MM.1S (cell line): Measurements from ENCODE around the gene ICAM3.
A peak's percentile ranks its signal among the peaks of the same experiment; 100 is the strongest.

Experiments used
- DNase-seq: peaks from one replicate; pipeline ENCODE4 v3.0.0-alpha.2; 2015
- H2AFZ ChIP-seq: fragments of 300-600 bp; sonication (generic); 2 replicates; pipeline ENCODE4 v1.6.0; 2016; ENCODE audit warnings: antibody characterized with exemption, low read length
- H3F3A ChIP-seq: fragments of 300-600 bp; sonication (generic); 2 replicates; pipeline ENCODE4 v1.6.1; 2016; ENCODE audit warnings: mild to moderate bottlenecking, antibody characterized with exemption, low read length, moderate library complexity, mixed read lengths; ENCODE audit not compliant: insufficient read depth
- H3K27ac ChIP-seq: fragments of 300-600 bp; sonication (generic); 2 replicates; pipeline ENCODE4 v1.5.1; 2016; ENCODE audit warnings: mild to moderate bottlenecking, low read length
- H3K27me3 ChIP-seq: fragments of 300-600 bp; sonication (generic); replicated peaks from 2 replicates; pipeline ENCODE4 v1.6.0; 2016; ENCODE audit warnings: low read length; ENCODE audit not compliant: insufficient read depth
- H3K36me3 ChIP-seq: fragments of 300-600 bp; sonication (generic); replicated peaks from 2 replicates; pipeline ENCODE4 v1.6.1; 2016; ENCODE audit warnings: mild to moderate bottlenecking, low read length, mixed read lengths; ENCODE audit not compliant: insufficient read depth
- H3K4me1 ChIP-seq: fragments of 300-600 bp; sonication (generic); 2 replicates; pipeline ENCODE4 v1.6.1; 2016; ENCODE audit warnings: low read length, mixed read lengths
- H3K4me2 ChIP-seq: fragments of 300-600 bp; sonication (generic); 2 replicates; pipeline ENCODE4 v1.6.0; 2016; ENCODE audit warnings: low read depth, low read length
- H3K4me3 ChIP-seq: fragments of 300-600 bp; sonication (generic); 2 replicates; pipeline ENCODE4 v1.5.1; 2016; ENCODE audit warnings: low read length, mixed read lengths
- H3K79me2 ChIP-seq: fragments of 300-600 bp; sonication (generic); 2 replicates; pipeline ENCODE4 v1.6.1; 2016; ENCODE audit warnings: mixed run types, low read length, mixed read lengths
- H3K9ac ChIP-seq: fragments of 300-600 bp; sonication (generic); 2 replicates; pipeline ENCODE4 v1.6.1; 2016; ENCODE audit warnings: low read length, mixed read lengths
- H3K9me2 ChIP-seq: fragments of 300-600 bp; sonication (generic); replicated peaks from 2 replicates; pipeline ENCODE4 v1.6.1; 2016; ENCODE audit warnings: mild to moderate bottlenecking, low read length, mixed read lengths; ENCODE audit not compliant: insufficient read depth
- H3K9me3 ChIP-seq: fragments of 300-600 bp; sonication (generic); replicated peaks from 2 replicates; pipeline ENCODE4 v1.6.1; 2016; ENCODE audit warnings: mild to moderate bottlenecking, low read length, mixed read lengths; ENCODE audit not compliant: insufficient read depth
- H4K20me1 ChIP-seq: fragments of 300-600 bp; sonication (generic); 2 replicates; pipeline ENCODE4 v1.6.1; 2016; ENCODE audit warnings: mild to moderate bottlenecking, low read length, moderate library complexity, mixed read lengths; ENCODE audit not compliant: insufficient read depth
- CTCF ChIP-seq: fragments of 300-600 bp; sonication (generic); IDR thresholded peaks from 2 replicates; pipeline ENCODE4 v1.5.1; 2016; ENCODE audit warnings: antibody characterized with exemption, low read length, mixed read lengths
- EZH2 ChIP-seq: fragments of 300-600 bp; sonication (generic); optimal IDR thresholded peaks from 2 replicates; pipeline ENCODE3; 2017; ENCODE audit warnings: low read depth, mild to moderate bottlenecking, antibody characterized with exemption, low read length, mixed read lengths
- EZH2phosphoT487 ChIP-seq: fragments of 300-600 bp; sonication (generic); IDR thresholded peaks from 2 replicates; pipeline ENCODE4 v1.6.1; 2018; ENCODE audit warnings: antibody characterized with exemption, low read length

Gene ICAM3

GRCh38 chr19:10299545-10300458, 39.6 kb downstream of the ICAM3 start:
- Histone ChIP-seq H3K9me2 (no peaks in the 10 kb centered on the region), H3K9me3 (no peaks in the 10 kb centered on the region), H3K9ac (no peak overlapping the region), H3K4me2 (no peak overlapping the region), H3K4me3 (no peak overlapping the region), H3F3A (no peaks in the 10 kb centered on the region), H4K20me1 (no peaks in the 10 kb centered on the region), H3K4me1 (peaks cover 5% of the 10 kb centered on the region; the same call in 1 of the 2 replicates), H3K27ac (no peak overlapping the region), H2AFZ (0 out of 2 replicates have a peak overlapping the region, but pooled peaks have one; percentile 19), H3K79me2 (no peaks in the 10 kb centered on the region), H3K27me3 (peaks cover 5% of the 10 kb centered on the region; the same call in 1 of the 2 replicates), H3K36me3 (no peaks in the 10 kb centered on the region)
- TF ChIP-seq CTCF (no peak), EZH2 (no peak), EZH2phosphoT487 (no peak)
- DNase-seq = no peak

- Histone ChIP-seq H3K9me3 (no peaks in the 10 kb centered on the region), H3K27me3 (peaks cover 16% of the 10 kb centered on the region), H3K79me2 (no peaks in the 10 kb centered on the region), H3K4me1 (peaks cover 15% of the 10 kb centered on the region), H3K9me2 (no peaks in the 10 kb centered on the region), H2AFZ (peak overlapping the region; percentile 82), H3K36me3 (no peaks in the 10 kb centered on the region), H3K4me2 (peak overlapping the region; percentile 95), H4K20me1 (no peaks in the 10 kb centered on the region), H3K9ac (no peak overlapping the region), H3K27ac (no peak overlapping the region), H3F3A (0 out of 2 replicates have a peak, but pooled peaks cover 6% of the 10 kb centered on the region), H3K4me3 (peak overlapping the region; percentile 53)
- no peak for DNase-seq
- no peak for TF ChIP-seq EZH2phosphoT487
- no peak for TF ChIP-seq CTCF
- TF ChIP-seq EZH2 = no peak
Measured at GRCh38 chr19:10295847-10296591, 43.4 kb downstream of the ICAM3 start.

- Histone ChIP-seq H3K79me2 (no peaks in the 10 kb centered on the region), H3K27me3 (peaks cover 23% of the 10 kb centered on the region), H3K4me1 (peaks cover 18% of the 10 kb centered on the region), H3K9me3 (no peaks in the 10 kb centered on the region), H3K36me3 (no peaks in the 10 kb centered on the region), H3F3A (0 out of 2 replicates have a peak, but pooled peaks cover 6% of the 10 kb centered on the region), H2AFZ (peak overlapping the region; percentile 82), H3K9me2 (no peaks in the 10 kb centered on the region), H3K9ac (no peak overlapping the region), H3K4me3 (peak overlapping the region; percentile 53), H3K27ac (no peak overlapping the region), H3K4me2 (peak overlapping the region; percentile 95), H4K20me1 (no peaks in the 10 kb centered on the region)
- DNase-seq = peak; percentile 50
- 0 out of 2 replicates have a peak, but pooled peaks have one; percentile 5 for TF ChIP-seq CTCF
- TF ChIP-seq EZH2 = no peak
Measured at GRCh38 chr19:10295305-10295846, 44.0 kb downstream of the ICAM3 start.
